Prostate gland (tissue), 2 donors: ENCODE results near the gene ZNF219.

Experiments
- CTCF ChIP-seq, 4 experiments: fragments of 200-600 bp in 2 of 4; fragments of 450-650 bp in 2 of 4; sonication (generic) in 2 of 4; IDR thresholded peaks; 1 replicate in 3 of 4; 2 replicates in 1 of 4; pipeline ENCODE4 v1.5.1; 2016 to 2019; ENCODE audit warnings: antibody characterized with exemption in 4 of 4, mild to moderate bottlenecking in 2 of 4, moderate library complexity in 2 of 4
- POLR2A ChIP-seq: fragments of 450-650 bp; IDR thresholded peaks from one replicate; pipeline ENCODE4 v1.6.1; 2016; ENCODE audit warnings: antibody characterized with exemption, mild to moderate bottlenecking
- POLR2AphosphoS5 ChIP-seq: sonication (generic); formaldehyde crosslinking; IDR thresholded peaks from one replicate; pipeline ENCODE4 v1.6.1; 2017; ENCODE audit warnings: antibody characterized with exemption

GRCh38 chr14:21058903-21059302 is 39.6 kb downstream of the ZNF219 start:
- TF ChIP-seq CTCF (IDR thresholded peaks at IDR 0.05): no peak
- TF ChIP-seq POLR2A: no peak
- no peak for TF ChIP-seq POLR2AphosphoS5
